Measurements from ENCODE around the gene CAPZB.

Gene CAPZB

GRCh38 chr1:19348441-19349198, 136.7 kb downstream of the CAPZB start:
- Histone ChIP-seq H3K36me3 (replicated peaks) (peaks cover 64% of the 10 kb centered on the region), H3K27me3 (replicated peaks) (no peaks in the 10 kb centered on the region), H3K4me3 (ENCODE audit: low read depth, low read length) (no peak overlapping the region), H3K27ac (no peak overlapping the region)
- in situ Hi-C loops (cut with HindIII; ENCODE audit: low pct_ligation_motif_present, low sequenced_read_pairs): no loop called here
- no peak for DNase-seq
- TF ChIP-seq CTCF (IDR thresholded peaks at IDR 0.05; ENCODE audit: low read depth, low read length, missing control alignments): no peak

GRCh38 chr1:19347533-19348172, 137.7 kb downstream of the CAPZB start:
- peaks cover 64% of the 10 kb centered on the region for H3K36me3 ChIP-seq (replicated peaks)
- H3K27ac ChIP-seq: no peak overlapping the region

GRCh38 chr1:19346026-19346425, 139.3 kb downstream of the CAPZB start:
- no peak for DNase-seq
- Histone ChIP-seq H3K4me3 (ENCODE audit: low read depth, low read length) (no peak overlapping the region), H3K36me3 (replicated peaks) (peaks cover 65% of the 10 kb centered on the region), H3K27me3 (replicated peaks) (no peaks in the 10 kb centered on the region), H3K27ac (no peak overlapping the region)
- no peak for TF ChIP-seq CTCF (IDR thresholded peaks at IDR 0.05; ENCODE audit: low read depth, low read length, missing control alignments)
- in situ Hi-C loops (cut with HindIII; ENCODE audit: low pct_ligation_motif_present, low sequenced_read_pairs): no loop called here

More at GRCh38 chr1:19347533-19348172, 137.7 kb downstream of the CAPZB start:
- in situ Hi-C loops (cut with HindIII; ENCODE audit: low pct_ligation_motif_present, low sequenced_read_pairs): no loop called here
- no peak for TF ChIP-seq CTCF (IDR thresholded peaks at IDR 0.05; ENCODE audit: low read depth, low read length, missing control alignments)
- no peak overlapping the region for H3K4me3 ChIP-seq (ENCODE audit: low read depth, low read length)
- DNase-seq: no peak
- H3K27me3 ChIP-seq (replicated peaks): no peaks in the 10 kb centered on the region

GRCh38 chr1:19345391-19345790, 139.9 kb downstream of the CAPZB start:
- Histone ChIP-seq H3K27me3 (replicated peaks) (no peaks in the 10 kb centered on the region), H3K36me3 (replicated peaks) (peaks cover 69% of the 10 kb centered on the region), H3K27ac (no peak overlapping the region), H3K4me3 (ENCODE audit: low read depth, low read length) (no peak overlapping the region)
- no peak for DNase-seq
- in situ Hi-C loops (cut with HindIII; ENCODE audit: low pct_ligation_motif_present, low sequenced_read_pairs): no loop called here
- no peak for TF ChIP-seq CTCF (IDR thresholded peaks at IDR 0.05; ENCODE audit: low read depth, low read length, missing control alignments)

- no peak for DNase-seq
- in situ Hi-C loops (cut with HindIII; ENCODE audit: low pct_ligation_motif_present, low sequenced_read_pairs): no loop called here
- no peak for TF ChIP-seq CTCF (IDR thresholded peaks at IDR 0.05; ENCODE audit: low read depth, low read length, missing control alignments)
- Histone ChIP-seq H3K36me3 (replicated peaks) (peaks cover 68% of the 10 kb centered on the region), H3K4me3 (ENCODE audit: low read depth, low read length) (no peak overlapping the region), H3K27me3 (replicated peaks) (no peaks in the 10 kb centered on the region), H3K27ac (no peak overlapping the region)
These were observed 140.5 kb downstream of the CAPZB start for GRCh38 chr1:19344831-19345230.

All from brain microvascular endothelial cell (primary cell).